Mesenchymal stem cell (in vitro differentiated cells and primary cell): ENCODE results near the gene AKT3.

Source experiments
- DNase-seq: peaks from one replicate; pipeline ENCODE4 v3.0.0-alpha.2; 2013
- H2AFZ ChIP-seq: one replicate; pipeline ENCODE4 v1.6.1; 2013; ENCODE audit warnings: low read depth, mild to moderate bottlenecking, control low read depth, inconsistent platforms, low read length, moderate library complexity
- H2AK5ac ChIP-seq: 2 replicates; pipeline ENCODE4 v1.6.1; 2013; ENCODE audit warnings: low read length, moderate library complexity, mild to moderate bottlenecking, inconsistent platforms; ENCODE audit not compliant: severe bottlenecking
- H2BK120ac ChIP-seq: one replicate; pipeline ENCODE4 v1.6.1; 2013; ENCODE audit warnings: low read depth, mild to moderate bottlenecking, inconsistent platforms, low read length, moderate library complexity
- H2BK12ac ChIP-seq, 2 experiments: one replicate each; pipeline ENCODE4 v1.6.1; 2013; ENCODE audit warnings: inconsistent platforms in 2 of 2, low read length in 2 of 2, mild to moderate bottlenecking in 2 of 2, moderate library complexity in 2 of 2, control low read depth in 1 of 2
- H2BK15ac ChIP-seq: one replicate; pipeline ENCODE4 v1.6.1; 2013; ENCODE audit warnings: mild to moderate bottlenecking, low read depth, inconsistent platforms; ENCODE audit not compliant: poor library complexity, severe bottlenecking
- H2BK5ac ChIP-seq: 2 replicates; pipeline ENCODE4 v1.6.1; 2013; ENCODE audit warnings: low read depth, mild to moderate bottlenecking, low read length, control low read depth, inconsistent platforms; ENCODE audit not compliant: poor library complexity, severe bottlenecking
- H3K14ac ChIP-seq, 2 experiments: one replicate each; pipeline ENCODE4 v1.6.1; 2013; ENCODE audit warnings: inconsistent platforms in 2 of 2, low read length in 2 of 2, control low read depth in 1 of 2, mild to moderate bottlenecking in 1 of 2, moderate library complexity in 1 of 2
- H3K18ac ChIP-seq, 2 experiments: one replicate each; pipeline ENCODE4 v1.6.1; 2013; ENCODE audit warnings: inconsistent platforms in 2 of 2, low read length in 2 of 2, control low read depth in 1 of 2, low read depth in 1 of 2, mild to moderate bottlenecking in 1 of 2
- H3K23ac ChIP-seq, 2 experiments: one replicate each; pipeline ENCODE4 v1.6.1; 2013; ENCODE audit warnings: inconsistent platforms in 2 of 2, low read length in 2 of 2, mild to moderate bottlenecking in 2 of 2, moderate library complexity in 2 of 2, control low read depth in 1 of 2
- H3K27ac ChIP-seq: 2 replicates; pipeline ENCODE4 v1.5.1; 2013; ENCODE audit warnings: mild to moderate bottlenecking, moderate library complexity, low read length, control low read depth, inconsistent platforms; ENCODE audit not compliant: poor library complexity, severe bottlenecking
- H3K27me3 ChIP-seq, 2 experiments: 2 replicates each; pipeline versions ENCODE4 v1.6.1 to v1.7.0; 2013; ENCODE audit warnings: low read length in 2 of 2, mild to moderate bottlenecking in 2 of 2, moderate library complexity in 2 of 2, control low read depth in 1 of 2, inconsistent platforms in 1 of 2; ENCODE audit not compliant: control insufficient read depth in 1 of 2, insufficient read depth in 1 of 2
- H3K36me3 ChIP-seq, 2 experiments: 2 replicates each; pipeline versions ENCODE4 v1.6.1 to v1.7.0; 2013; ENCODE audit warnings: low read length in 2 of 2, control low read depth in 1 of 2, inconsistent platforms in 1 of 2, low read depth in 1 of 2, mild to moderate bottlenecking in 1 of 2; ENCODE audit not compliant: insufficient read depth in 2 of 2, control insufficient read depth in 1 of 2
- H3K4ac ChIP-seq, 2 experiments: one replicate each; pipeline ENCODE4 v1.6.1; 2013; ENCODE audit warnings: inconsistent platforms in 2 of 2, low read length in 2 of 2, mild to moderate bottlenecking in 2 of 2, moderate library complexity in 2 of 2, control low read depth in 1 of 2, low read depth in 1 of 2
- H3K4me1 ChIP-seq: 2 replicates; pipeline ENCODE4 v1.6.1; 2013; ENCODE audit warnings: low read depth, low read length, control low read depth; ENCODE audit not compliant: control insufficient read depth, insufficient read depth
- H3K4me2 ChIP-seq: 2 replicates; pipeline ENCODE4 v1.6.1; 2013; ENCODE audit warnings: low read length, mild to moderate bottlenecking, inconsistent platforms; ENCODE audit not compliant: poor library complexity, severe bottlenecking
- H3K4me3 ChIP-seq, 2 experiments: 2 replicates each; pipeline versions ENCODE4 v1.5.1 to v1.7.0; 2013; ENCODE audit warnings: low read length in 2 of 2, mild to moderate bottlenecking in 2 of 2, control low read depth in 1 of 2, low read depth in 1 of 2; ENCODE audit not compliant: insufficient read depth in 1 of 2
- H3K79me1 ChIP-seq: replicated peaks from 2 replicates; pipeline ENCODE4 v1.6.1; 2013; ENCODE audit warnings: mild to moderate bottlenecking, control low read depth, low read length, inconsistent platforms; ENCODE audit not compliant: poor library complexity, severe bottlenecking
- H3K9ac ChIP-seq: 2 replicates; pipeline ENCODE4 v1.7.0; 2013; ENCODE audit warnings: mild to moderate bottlenecking, low read length, moderate library complexity
- H3K9me3 ChIP-seq: 2 replicates; pipeline ENCODE4 v1.7.0; 2013; ENCODE audit warnings: mild to moderate bottlenecking, low read length; ENCODE audit not compliant: control insufficient read depth
- H4K8ac ChIP-seq: one replicate; pipeline ENCODE4 v1.6.1; 2013; ENCODE audit warnings: inconsistent platforms, mild to moderate bottlenecking, low read length, moderate library complexity
- H4K91ac ChIP-seq: one replicate; pipeline ENCODE4 v1.6.1; 2013; ENCODE audit warnings: mild to moderate bottlenecking, low read length, inconsistent platforms
- WGBS: methylation state at CpG from one replicate; pipeline ENCODE4 v1.1.7; 2013; ENCODE audit warnings: mixed read lengths; 5-methylcytosine and 5-hydroxymethylcytosine counted together

The AKT3 gene

DNA sequence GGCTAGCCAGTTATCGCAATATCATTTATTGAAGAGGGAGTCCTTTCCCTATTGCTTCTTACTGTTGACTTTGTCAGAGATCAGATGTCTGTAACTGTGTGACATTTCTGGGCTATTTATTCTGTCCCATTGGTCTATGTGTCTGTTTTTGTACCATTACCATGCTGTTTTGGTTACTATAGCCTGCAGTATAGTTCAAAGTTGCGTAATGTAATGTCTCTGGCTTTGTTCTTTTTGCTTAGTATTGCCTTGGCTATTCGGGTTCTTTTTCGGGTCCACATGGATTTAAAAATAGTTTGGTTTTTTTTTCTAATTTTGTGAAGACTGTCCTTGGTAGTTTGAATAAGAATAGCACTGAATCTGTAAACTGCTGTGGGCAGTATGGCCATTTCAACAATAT lies 320.5 kb downstream of the AKT3 start:
- no peaks in the 10 kb centered on the region for H3K27me3 ChIP-seq

DNA sequence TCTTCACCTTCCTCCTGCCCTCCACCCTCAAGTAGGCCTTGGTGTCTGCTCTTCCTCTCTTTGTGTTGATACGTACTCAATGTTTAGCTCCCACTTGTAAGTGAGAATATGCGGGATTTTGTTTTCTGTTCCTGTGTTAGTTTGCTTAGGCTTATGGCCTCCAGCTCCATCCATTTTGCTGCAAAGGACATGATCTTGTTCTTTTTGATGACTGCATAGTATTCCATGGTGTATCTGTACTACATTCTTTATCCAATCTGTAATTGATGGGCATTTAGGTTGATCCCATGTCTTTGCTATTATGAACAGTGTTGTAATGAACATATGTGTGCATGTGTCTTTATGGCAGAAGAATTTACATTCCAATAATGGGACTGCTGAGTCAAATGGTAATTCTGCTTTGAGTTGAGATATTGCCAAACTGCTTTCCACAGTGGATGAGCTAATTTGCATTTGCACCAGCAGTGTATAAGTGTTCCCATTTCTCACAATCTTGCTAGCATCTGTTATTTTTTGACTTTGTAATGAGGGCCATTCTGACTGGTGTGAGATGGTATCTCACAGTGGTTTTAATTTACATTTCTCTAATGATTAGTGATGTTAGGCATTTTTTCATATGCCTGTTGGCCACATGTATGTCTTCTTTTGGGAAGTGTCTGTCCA lies 321.5 kb downstream of the AKT3 start:
- Histone ChIP-seq H3K79me1 (peaks cover 8% of the 10 kb centered on the region), H2AFZ (no peak overlapping the region), H3K27ac (no peak overlapping the region), H3K4me3 (no peak overlapping the region), H3K4me2 (no peak overlapping the region), H3K4ac (no peak overlapping the region), H2BK15ac (no peak overlapping the region), H4K8ac (no peak overlapping the region), H3K18ac (no peak overlapping the region), H3K9me3 (peaks cover 5% of the 10 kb centered on the region), H2AK5ac (no peak overlapping the region), H4K91ac (no peak overlapping the region), H3K23ac (no peak overlapping the region), H2BK120ac (no peak overlapping the region), H3K14ac (no peak overlapping the region), H3K9ac (no peak overlapping the region), H3K36me3 (peaks cover 0 to 7% of the 10 kb centered on the region in 2 experiments), H2BK5ac (no peak overlapping the region), H3K27me3 (no peaks in the 10 kb centered on the region), H3K4me1 (no peaks in the 10 kb centered on the region), H2BK12ac (no peak overlapping the region)
- no peak for DNase-seq
- 100% methylated on average over 1 of the region's 2 CpGs for WGBS

More for the DNA sequence above, 320.5 kb downstream of the AKT3 start:
- Histone ChIP-seq H2AFZ (no peak overlapping the region), H3K79me1 (peaks cover 7% of the 10 kb centered on the region), H3K9ac (no peak overlapping the region), H3K4me1 (no peaks in the 10 kb centered on the region), H3K4me3 (no peak overlapping the region), H3K23ac (no peak overlapping the region), H4K91ac (no peak overlapping the region), H3K9me3 (peaks cover 5% of the 10 kb centered on the region), H4K8ac (no peak overlapping the region), H3K4me2 (no peak overlapping the region), H2BK120ac (no peak overlapping the region), H3K4ac (no peak overlapping the region), H3K18ac (no peak overlapping the region), H3K14ac (no peak overlapping the region), H2BK12ac (no peak overlapping the region), H3K27ac (no peak overlapping the region), H2BK5ac (no peak overlapping the region), H3K36me3 (peaks cover 0 to 2% of the 10 kb centered on the region in 2 experiments), H2AK5ac (no peak overlapping the region), H2BK15ac (no peak overlapping the region)
- 99% methylated on average over 4 of the region's 4 CpGs for WGBS
- DNase-seq: no peak

- Histone ChIP-seq H3K4me2 (no peak overlapping the region), H2BK12ac (peak overlapping the region; percentile 6 to 11), H3K14ac (no peak overlapping the region), H3K4me1 (no peaks in the 10 kb centered on the region), H2BK120ac (no peak overlapping the region), H4K8ac (no peak overlapping the region), H3K27ac (no peak overlapping the region), H2AFZ (no peak overlapping the region), H2BK5ac (no peak overlapping the region), H3K9me3 (peaks cover 5% of the 10 kb centered on the region), H3K27me3 (no peaks in the 10 kb centered on the region), H3K36me3 (peaks cover 0 to 8% of the 10 kb centered on the region in 2 experiments), H3K18ac (no peak overlapping the region), H3K79me1 (peaks cover 14% of the 10 kb centered on the region), H2AK5ac (peak overlapping the region; percentile 41), H4K91ac (no peak overlapping the region), H3K9ac (no peak overlapping the region), H3K4me3 (no peak overlapping the region), H2BK15ac (no peak overlapping the region), H3K4ac (no peak overlapping the region), H3K23ac (no peak overlapping the region)
- 90% methylated on average over 7 of the region's 7 CpGs for whole genome bisulfite sequencing
- no peak for DNase-seq
Measured at GRCh38 chr1:243526180-243526579, 323.9 kb downstream of the AKT3 start.

DNA sequence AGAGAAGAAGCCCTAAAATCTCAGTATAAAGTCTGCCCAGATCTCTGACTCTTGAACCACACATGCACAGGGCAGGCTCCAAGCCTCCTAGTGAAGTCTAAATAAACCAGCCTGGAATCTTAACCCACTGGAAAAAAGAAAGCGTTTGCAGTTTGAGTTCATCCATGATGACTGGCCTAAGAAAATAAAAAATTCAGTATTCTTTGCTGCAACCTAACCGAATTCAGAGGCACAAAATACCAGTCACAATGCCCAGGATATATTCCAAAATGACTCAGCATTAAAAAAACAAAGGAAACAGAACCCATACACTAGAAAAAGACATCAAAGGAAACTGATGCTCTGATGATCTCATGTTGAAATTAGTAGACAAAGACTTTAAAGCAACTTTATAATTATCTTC lies 325.0 kb downstream of the AKT3 start:
- Histone ChIP-seq H3K27ac (peak overlapping the region; percentile 89), H3K27me3 (no peaks in the 10 kb centered on the region), H3K9me3 (peaks cover 5% of the 10 kb centered on the region), H2BK120ac (no peak overlapping the region), H3K14ac (no peak overlapping the region), H3K36me3 (peaks cover 0 to 15% of the 10 kb centered on the region in 2 experiments), H3K23ac (no peak overlapping the region), H3K4me3 (no peak overlapping the region), H3K18ac (peak overlapping the region in 1 of 2 experiments; percentile 28), H4K91ac (no peak overlapping the region), H2BK5ac (peak overlapping the region; percentile 37), H2AK5ac (no peak overlapping the region), H3K4me1 (no peaks in the 10 kb centered on the region), H2AFZ (no peak overlapping the region), H3K9ac (peak overlapping the region; percentile 51), H2BK15ac (no peak overlapping the region), H3K4me2 (peak overlapping the region; percentile 29), H4K8ac (no peak overlapping the region), H3K4ac (no peak overlapping the region), H2BK12ac (no peak overlapping the region), H3K79me1 (peaks cover 14% of the 10 kb centered on the region)
- peak; percentile 27 for DNase-seq
- WGBS: 77% methylated on average over 2 of the region's 2 CpGs
